ENCODE measurements around the gene ZC3H8.

The ZC3H8 gene

GRCh38 chr2:112174383-112174782, 80.5 kb downstream of the ZC3H8 start:
- Histone ChIP-seq H3K4me1 (ENCODE audit: control insufficient read depth in 1 of 2, insufficient read depth in 2 of 2, low read length in 2 of 2) (no peaks in the 10 kb centered on the region), H3K27me3 (ENCODE audit: low read depth, low read length) (no peaks in the 10 kb centered on the region), H3K4me3 (ENCODE audit: low read depth in 1 of 2, low read length in 2 of 2) (no peak overlapping the region), H3K9me3 (ENCODE audit: control insufficient read depth in 1 of 2, low read length in 2 of 2) (no peaks in the 10 kb centered on the region), H3K36me3 (ENCODE audit: control insufficient read depth in 1 of 2, insufficient read depth in 2 of 2, low read length in 2 of 2) (no peaks in the 10 kb centered on the region), H3K27ac (ENCODE audit: low read length) (no peak overlapping the region)

GRCh38 chr2:112173646-112174319, 81.1 kb downstream of the ZC3H8 start:
- H3K36me3 ChIP-seq (ENCODE audit: control insufficient read depth in 1 of 2, insufficient read depth in 2 of 2, low read length in 2 of 2) = no peaks in the 10 kb centered on the region
- H3K27ac ChIP-seq (ENCODE audit: low read length) = no peak overlapping the region
- H3K27me3 ChIP-seq (ENCODE audit: low read depth, low read length) = no peaks in the 10 kb centered on the region
- no peaks in the 10 kb centered on the region for H3K4me1 ChIP-seq (ENCODE audit: control insufficient read depth in 1 of 2, insufficient read depth in 2 of 2, low read length in 2 of 2)
- no peaks in the 10 kb centered on the region for H3K9me3 ChIP-seq (ENCODE audit: control insufficient read depth in 1 of 2, low read length in 2 of 2)
- H3K4me3 ChIP-seq (ENCODE audit: low read depth in 1 of 2, low read length in 2 of 2) = no peak overlapping the region

GRCh38 chr2:112170495-112170894, 84.3 kb downstream of the ZC3H8 start:
- no peaks in the 10 kb centered on the region for H3K4me1 ChIP-seq (ENCODE audit: control insufficient read depth in 1 of 2, insufficient read depth in 2 of 2, low read length in 2 of 2)
- no peaks in the 10 kb centered on the region for H3K9me3 ChIP-seq (ENCODE audit: control insufficient read depth in 1 of 2, low read length in 2 of 2)
- H3K27ac ChIP-seq (ENCODE audit: low read length) = no peak overlapping the region
- no peaks in the 10 kb centered on the region for H3K27me3 ChIP-seq (ENCODE audit: low read depth, low read length)
- no peak overlapping the region for H3K4me3 ChIP-seq (ENCODE audit: low read depth in 1 of 2, low read length in 2 of 2)
- no peaks in the 10 kb centered on the region for H3K36me3 ChIP-seq (ENCODE audit: control insufficient read depth in 1 of 2, insufficient read depth in 2 of 2, low read length in 2 of 2)

- no peaks in the 10 kb centered on the region for H3K4me1 ChIP-seq (ENCODE audit: control insufficient read depth in 1 of 2, insufficient read depth in 2 of 2, low read length in 2 of 2)
- no peaks in the 10 kb centered on the region for H3K27me3 ChIP-seq (ENCODE audit: low read depth, low read length)
- H3K36me3 ChIP-seq (ENCODE audit: control insufficient read depth in 1 of 2, insufficient read depth in 2 of 2, low read length in 2 of 2) = no peaks in the 10 kb centered on the region
- no peak overlapping the region for H3K4me3 ChIP-seq (ENCODE audit: low read depth in 1 of 2, low read length in 2 of 2)
- H3K9me3 ChIP-seq (ENCODE audit: control insufficient read depth in 1 of 2, low read length in 2 of 2) = no peaks in the 10 kb centered on the region
- no peak overlapping the region for H3K27ac ChIP-seq (ENCODE audit: low read length)
Measured at GRCh38 chr2:112168422-112169124, 86.3 kb downstream of the ZC3H8 start.

GRCh38 chr2:112166806-112167499, 87.9 kb downstream of the ZC3H8 start:
- Histone ChIP-seq H3K4me3 (ENCODE audit: low read depth in 1 of 2, low read length in 2 of 2) (no peak overlapping the region), H3K27ac (ENCODE audit: low read length) (no peak overlapping the region), H3K9me3 (ENCODE audit: control insufficient read depth in 1 of 2, low read length in 2 of 2) (no peaks in the 10 kb centered on the region), H3K36me3 (ENCODE audit: control insufficient read depth in 1 of 2, insufficient read depth in 2 of 2, low read length in 2 of 2) (no peaks in the 10 kb centered on the region), H3K27me3 (ENCODE audit: low read depth, low read length) (no peaks in the 10 kb centered on the region), H3K4me1 (ENCODE audit: control insufficient read depth in 1 of 2, insufficient read depth in 2 of 2, low read length in 2 of 2) (no peaks in the 10 kb centered on the region)

- no peaks in the 10 kb centered on the region for H3K36me3 ChIP-seq (ENCODE audit: control insufficient read depth in 1 of 2, insufficient read depth in 2 of 2, low read length in 2 of 2)
- H3K9me3 ChIP-seq (ENCODE audit: control insufficient read depth in 1 of 2, low read length in 2 of 2) = no peaks in the 10 kb centered on the region
- H3K4me1 ChIP-seq (ENCODE audit: control insufficient read depth in 1 of 2, insufficient read depth in 2 of 2, low read length in 2 of 2) = no peaks in the 10 kb centered on the region
- no peak overlapping the region for H3K27ac ChIP-seq (ENCODE audit: low read length)
- no peak overlapping the region for H3K4me3 ChIP-seq (ENCODE audit: low read depth in 1 of 2, low read length in 2 of 2)
- H3K27me3 ChIP-seq (ENCODE audit: low read depth, low read length) = no peaks in the 10 kb centered on the region
Measured at GRCh38 chr2:112165296-112165695, 89.5 kb downstream of the ZC3H8 start.

GRCh38 chr2:112164876-112165275, 90.0 kb downstream of the ZC3H8 start:
- no peaks in the 10 kb centered on the region for H3K36me3 ChIP-seq (ENCODE audit: control insufficient read depth in 1 of 2, insufficient read depth in 2 of 2, low read length in 2 of 2)

GRCh38 chr2:112163541-112163981, 91.3 kb downstream of the ZC3H8 start:
- Histone ChIP-seq H3K9me3 (ENCODE audit: control insufficient read depth in 1 of 2, low read length in 2 of 2) (no peaks in the 10 kb centered on the region), H3K27me3 (ENCODE audit: low read depth, low read length) (no peaks in the 10 kb centered on the region), H3K36me3 (ENCODE audit: control insufficient read depth in 1 of 2, insufficient read depth in 2 of 2, low read length in 2 of 2) (no peaks in the 10 kb centered on the region)

More at GRCh38 chr2:112164876-112165275, 90.0 kb downstream of the ZC3H8 start:
- Histone ChIP-seq H3K27me3 (ENCODE audit: low read depth, low read length) (no peaks in the 10 kb centered on the region), H3K4me3 (ENCODE audit: low read depth in 1 of 2, low read length in 2 of 2) (no peak overlapping the region), H3K4me1 (ENCODE audit: control insufficient read depth in 1 of 2, insufficient read depth in 2 of 2, low read length in 2 of 2) (no peaks in the 10 kb centered on the region), H3K9me3 (ENCODE audit: control insufficient read depth in 1 of 2, low read length in 2 of 2) (no peaks in the 10 kb centered on the region), H3K27ac (ENCODE audit: low read length) (no peak overlapping the region)

GRCh38 chr2:112162956-112163355, 91.9 kb downstream of the ZC3H8 start:
- Histone ChIP-seq H3K36me3 (ENCODE audit: control insufficient read depth in 1 of 2, insufficient read depth in 2 of 2, low read length in 2 of 2) (no peaks in the 10 kb centered on the region), H3K27me3 (ENCODE audit: low read depth, low read length) (no peaks in the 10 kb centered on the region), H3K27ac (ENCODE audit: low read length) (no peak overlapping the region), H3K4me1 (ENCODE audit: control insufficient read depth in 1 of 2, insufficient read depth in 2 of 2, low read length in 2 of 2) (no peaks in the 10 kb centered on the region), H3K4me3 (ENCODE audit: low read depth in 1 of 2, low read length in 2 of 2) (no peak overlapping the region), H3K9me3 (ENCODE audit: control insufficient read depth in 1 of 2, low read length in 2 of 2) (no peaks in the 10 kb centered on the region)

More at GRCh38 chr2:112163541-112163981, 91.3 kb downstream of the ZC3H8 start:
- no peak overlapping the region for H3K4me3 ChIP-seq (ENCODE audit: low read depth in 1 of 2, low read length in 2 of 2)
- no peaks in the 10 kb centered on the region for H3K4me1 ChIP-seq (ENCODE audit: control insufficient read depth in 1 of 2, insufficient read depth in 2 of 2, low read length in 2 of 2)
- H3K27ac ChIP-seq (ENCODE audit: low read length) = no peak overlapping the region

GRCh38 chr2:112162341-112162740, 92.5 kb downstream of the ZC3H8 start:
- Histone ChIP-seq H3K36me3 (ENCODE audit: control insufficient read depth in 1 of 2, insufficient read depth in 2 of 2, low read length in 2 of 2) (no peaks in the 10 kb centered on the region), H3K4me3 (ENCODE audit: low read depth in 1 of 2, low read length in 2 of 2) (no peak overlapping the region), H3K27me3 (ENCODE audit: low read depth, low read length) (no peaks in the 10 kb centered on the region), H3K9me3 (ENCODE audit: control insufficient read depth in 1 of 2, low read length in 2 of 2) (no peaks in the 10 kb centered on the region), H3K4me1 (ENCODE audit: control insufficient read depth in 1 of 2, insufficient read depth in 2 of 2, low read length in 2 of 2) (no peaks in the 10 kb centered on the region), H3K27ac (ENCODE audit: low read length) (no peak overlapping the region)

All from muscle layer of duodenum (tissue), 2 donors.